Activated CD8-positive, alpha-beta T cell treated with anti-CD3 and anti-CD28 coated beads, Interleukin-2, amount 10 ng/mL, durations not matched to agents 7 days and 5 days (primary cell): ENCODE results near the gene SDCCAG8. TPM values are rescaled to one million over a fixed set of nuclear protein-coding genes. Genes with fewer than 3 reads are reported as not detected.
A peak's percentile ranks its signal among the peaks of the same experiment; 100 is the strongest.

Experiments used
- ATAC-seq: fragments of 150-1000 bp; cut with Tn5 transposase; one replicate; pipeline ENCODE4 v1.10.0; 2021; ENCODE audit warnings: moderate library complexity
- CTCF ChIA-PET: fragments of 350-600 bp; sonication (Branson Sonifier 250); formaldehyde crosslinking; loops from one replicate; lab custom pipeline; 2021; ENCODE audit warnings: antibody characterized with exemption; lab: Charles Lee
- POLR2A ChIA-PET: fragments of 350-600 bp; sonication (Branson Sonifier 250); formaldehyde crosslinking; loops from one replicate; lab custom pipeline; 2021; ENCODE audit warnings: antibody characterized with exemption; lab: Charles Lee
- DNase-seq: peaks from one replicate; pipeline ENCODE4 v3.0.0-alpha.2; 2020
- H3K27ac Mint-ChIP-seq: one replicate; pipeline ENCODE4 v1.8.0; 2021; ENCODE audit warnings: mild to moderate bottlenecking, mixed read lengths
- H3K27me3 Mint-ChIP-seq: one replicate; pipeline ENCODE4 v1.8.0; 2021; ENCODE audit warnings: low read depth, mixed read lengths
- H3K36me3 Mint-ChIP-seq: one replicate; pipeline ENCODE4 v1.8.0; 2021; ENCODE audit warnings: low read depth, mixed read lengths
- H3K4me1 Mint-ChIP-seq: one replicate; pipeline ENCODE4 v1.8.0; 2021; ENCODE audit warnings: low read depth, mixed read lengths
- H3K4me3 Mint-ChIP-seq: one replicate; pipeline ENCODE4 v1.8.0; 2021; ENCODE audit warnings: mild to moderate bottlenecking, mixed read lengths
- H3K9me3 Mint-ChIP-seq: one replicate; pipeline ENCODE4 v1.8.0; 2022; ENCODE audit warnings: mixed read lengths; ENCODE audit not compliant: insufficient read depth
- total RNA-seq, 2 experiments: library from RNA; stranded (reverse); gene quantifications; one replicate each; pipeline ENCODE4 v1.2.3, GENCODE V29; 2021

SDCCAG8 gene
- total RNA-seq, 2 experiments from 2014 or later, result 16.6 to 20.0 TPM

DNA sequence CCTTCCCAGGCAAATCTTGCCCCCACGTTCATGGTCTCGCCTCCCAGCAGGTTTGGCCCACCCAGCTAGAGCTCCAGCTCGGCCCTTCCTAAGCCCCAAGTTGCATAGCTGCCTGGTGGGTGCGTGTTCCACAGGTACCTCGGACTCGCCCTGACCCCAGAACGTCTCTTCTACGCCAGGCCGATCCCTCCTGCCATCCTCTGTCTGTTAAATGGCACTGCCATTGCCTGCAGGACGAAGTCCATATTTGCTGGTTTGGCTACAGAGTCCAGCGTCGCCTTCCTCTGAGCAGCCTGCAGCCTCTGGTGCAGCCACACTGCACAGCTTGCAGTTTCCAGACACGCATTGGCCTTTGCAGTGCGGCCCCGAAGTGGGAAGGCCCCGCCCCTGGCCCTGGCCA, 228.1 kb downstream of the SDCCAG8 start:
- Mint-ChIP-seq H3K36me3 (no peaks in the 10 kb centered on the region), H3K27me3 (no peaks in the 10 kb centered on the region), H3K4me1 (peaks cover 26% of the 10 kb centered on the region), H3K9me3 (no peaks in the 10 kb centered on the region), H3K27ac (peak overlapping the region; percentile 55), H3K4me3 (peak overlapping the region; percentile 65)
- ATAC-seq (no peak), DNase-seq (no peak)
- POLR2A ChIA-PET, result no interaction called here
- CTCF ChIA-PET, result no interaction called here

GRCh38 chr1:243487036-243487648, 231.3 kb downstream of the SDCCAG8 start:
- H3K27ac Mint-ChIP-seq, result no peak overlapping the region
- ATAC-seq, result no peak
- peaks cover 14% of the 10 kb centered on the region for H3K4me1 Mint-ChIP-seq
- H3K36me3 Mint-ChIP-seq, result no peaks in the 10 kb centered on the region
- no peak for DNase-seq
- no peaks in the 10 kb centered on the region for H3K9me3 Mint-ChIP-seq
- no peak overlapping the region for H3K4me3 Mint-ChIP-seq
- CTCF ChIA-PET, result no interaction called here
- no peaks in the 10 kb centered on the region for H3K27me3 Mint-ChIP-seq
- POLR2A ChIA-PET, result no interaction called here

- Mint-ChIP-seq H3K27ac (no peak overlapping the region), H3K27me3 (no peaks in the 10 kb centered on the region), H3K4me3 (no peak overlapping the region), H3K36me3 (no peaks in the 10 kb centered on the region), H3K4me1 (peaks cover 8% of the 10 kb centered on the region), H3K9me3 (no peaks in the 10 kb centered on the region)
- DNase-seq (no peak), ATAC-seq (no peak)
- POLR2A ChIA-PET, result no interaction called here
- CTCF ChIA-PET, result no interaction called here
Observed at GRCh38 chr1:243487649-243488227, 231.9 kb downstream of the SDCCAG8 start.

GRCh38 chr1:243488459-243489157, 232.8 kb downstream of the SDCCAG8 start:
- CTCF ChIA-PET, result no interaction called here
- no peaks in the 10 kb centered on the region for H3K9me3 Mint-ChIP-seq
- no peak overlapping the region for H3K4me3 Mint-ChIP-seq
- H3K27ac Mint-ChIP-seq, result no peak overlapping the region
- ATAC-seq (no peak), DNase-seq (no peak)
- peaks cover 4% of the 10 kb centered on the region for H3K4me1 Mint-ChIP-seq
- H3K27me3 Mint-ChIP-seq, result no peaks in the 10 kb centered on the region
- no peaks in the 10 kb centered on the region for H3K36me3 Mint-ChIP-seq
- POLR2A ChIA-PET, result interaction anchor here (0.7 kb wide), 1 partner anchor 332 kb away, joined by 3 read pairs; no protein-coding TSS in a partner anchor

DNA sequence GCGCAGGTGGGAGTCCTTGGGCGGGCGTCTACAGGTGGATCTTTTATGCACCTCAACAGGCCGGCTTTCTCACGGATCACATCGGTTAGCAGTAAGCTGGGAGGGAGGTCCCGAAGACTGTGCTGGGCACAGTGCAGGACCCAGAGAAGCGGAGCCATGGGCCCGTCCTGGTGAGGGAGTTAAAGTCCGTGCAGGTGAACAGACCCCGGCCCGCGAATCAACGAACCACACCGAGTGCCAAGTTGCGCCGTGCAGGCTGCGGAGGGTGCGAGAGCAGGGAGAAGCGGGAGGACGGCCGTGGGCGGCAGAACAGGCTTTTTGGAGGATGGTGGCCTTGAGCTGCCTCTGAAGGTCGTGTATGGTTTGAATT, 233.3 kb downstream of the SDCCAG8 start:
- ChIA-PET CTCF (no interaction called here), POLR2A (no interaction called here)
- DNase-seq (no peak), ATAC-seq (no peak)
- H3K9me3 Mint-ChIP-seq, result no peaks in the 10 kb centered on the region
- H3K36me3 Mint-ChIP-seq, result no peaks in the 10 kb centered on the region
- no peak overlapping the region for H3K4me3 Mint-ChIP-seq
- H3K27ac Mint-ChIP-seq, result no peak overlapping the region
- H3K4me1 Mint-ChIP-seq, result no peaks in the 10 kb centered on the region
- H3K27me3 Mint-ChIP-seq, result no peaks in the 10 kb centered on the region

- no peaks in the 10 kb centered on the region for H3K27me3 Mint-ChIP-seq
- H3K9me3 Mint-ChIP-seq, result no peaks in the 10 kb centered on the region
- ChIA-PET CTCF (no interaction called here), POLR2A (no interaction called here)
- ATAC-seq (no peak), DNase-seq (no peak)
- no peaks in the 10 kb centered on the region for H3K4me1 Mint-ChIP-seq
- no peaks in the 10 kb centered on the region for H3K36me3 Mint-ChIP-seq
- no peak overlapping the region for H3K4me3 Mint-ChIP-seq
- no peak overlapping the region for H3K27ac Mint-ChIP-seq
Observed at GRCh38 chr1:243489681-243490546, 234.1 kb downstream of the SDCCAG8 start.

DNA sequence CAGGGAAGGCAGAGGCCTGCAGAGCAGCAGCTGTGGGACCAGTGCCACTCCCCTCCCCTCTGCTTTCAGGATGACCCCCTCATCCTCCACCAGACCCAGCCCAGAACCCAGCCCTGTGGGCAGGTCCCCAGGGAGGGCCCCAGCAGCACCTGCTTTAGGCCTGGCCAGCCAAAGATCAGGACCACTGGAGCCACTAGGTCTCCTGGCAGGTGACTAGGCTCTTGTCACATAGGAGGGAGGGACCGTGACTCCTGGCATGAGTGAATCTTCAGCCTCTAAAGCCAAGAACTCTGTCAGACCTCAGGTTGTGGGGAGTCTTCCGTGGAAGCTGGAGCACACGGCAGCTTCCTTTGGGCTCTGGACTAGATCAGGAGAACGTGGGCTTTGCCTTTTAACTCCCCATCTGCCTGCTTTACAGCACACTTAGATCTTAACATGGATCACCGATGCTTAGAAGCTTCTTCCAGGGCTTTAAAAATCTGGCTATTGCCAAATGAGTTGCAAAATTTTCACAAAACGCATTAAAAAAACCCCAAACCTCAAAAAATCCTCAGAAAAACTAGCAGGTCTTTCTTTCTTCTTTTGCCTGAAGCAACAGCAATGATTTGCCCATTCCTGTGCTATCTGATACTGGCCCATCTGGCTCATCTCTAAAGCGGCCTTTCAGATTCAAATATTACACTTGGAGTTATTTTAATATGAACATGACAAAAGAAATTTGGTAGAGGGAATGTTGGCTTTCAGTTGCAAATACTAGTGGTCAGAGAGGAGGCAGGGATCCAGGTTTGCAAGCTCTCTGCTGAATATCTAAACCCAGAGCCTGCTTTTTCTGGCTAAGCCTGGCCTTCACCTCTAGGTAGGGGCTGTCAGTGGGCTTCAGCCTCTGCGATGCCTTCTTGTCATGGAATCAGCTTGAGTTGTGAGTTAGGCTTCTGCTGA, 235.2 kb downstream of the SDCCAG8 start:
- Mint-ChIP-seq H3K36me3 (no peaks in the 10 kb centered on the region), H3K4me3 (no peak overlapping the region)

DNA sequence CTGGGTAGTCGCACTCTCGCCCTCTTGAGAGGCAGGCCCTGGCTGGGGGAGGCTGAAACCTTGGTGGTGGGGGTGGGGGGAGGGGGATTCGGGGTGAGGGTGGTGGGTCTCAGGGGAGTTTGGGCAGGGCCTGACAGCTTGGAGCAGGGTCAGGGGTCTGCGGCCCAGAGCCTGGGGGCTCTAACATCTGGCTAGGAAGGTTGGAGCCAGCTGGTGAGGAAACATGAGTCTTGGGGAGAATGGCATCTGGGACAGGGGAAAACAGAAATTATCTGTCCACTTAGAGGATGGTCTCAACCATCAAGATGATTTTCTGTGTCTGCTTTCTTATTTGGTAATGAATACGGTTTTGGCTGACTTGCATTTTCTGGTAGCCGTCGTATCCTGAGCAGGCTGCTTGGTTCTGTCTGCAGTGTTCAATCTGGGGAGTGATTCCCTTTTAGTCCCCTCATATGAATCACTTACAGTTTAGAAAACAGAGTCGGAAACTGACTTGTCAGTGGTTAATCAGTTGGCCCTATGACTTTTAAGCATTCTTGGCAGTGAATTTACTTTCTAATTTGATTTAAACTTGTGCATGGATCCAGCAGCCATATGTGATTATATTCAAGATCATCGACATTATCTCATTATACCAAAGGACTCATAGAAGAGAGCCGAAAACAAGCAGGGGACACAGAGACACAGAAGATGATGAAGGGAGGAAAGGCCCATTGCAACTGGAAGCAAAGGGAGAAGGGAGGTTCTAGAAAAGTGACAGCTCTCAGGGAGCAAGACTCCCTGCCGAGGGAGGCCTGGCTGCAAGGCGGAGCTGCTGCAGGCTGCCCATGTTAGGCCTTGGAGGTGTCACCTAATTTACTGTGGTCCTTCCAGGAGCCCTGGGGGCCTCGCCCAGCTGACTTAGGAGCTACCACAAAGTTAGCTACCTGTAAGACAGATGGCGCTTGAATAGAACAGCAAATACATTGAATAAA, 237.6 kb downstream of the SDCCAG8 start:
- no peak overlapping the region for H3K27ac Mint-ChIP-seq
- no peak for ATAC-seq

More for the DNA sequence above, 235.2 kb downstream of the SDCCAG8 start:
- ATAC-seq, result no peak
- no peaks in the 10 kb centered on the region for H3K4me1 Mint-ChIP-seq
- CTCF ChIA-PET, result no interaction called here
- DNase-seq, result no peak
- H3K9me3 Mint-ChIP-seq, result no peaks in the 10 kb centered on the region
- POLR2A ChIA-PET, result no interaction called here
- H3K27me3 Mint-ChIP-seq, result no peaks in the 10 kb centered on the region
- no peak overlapping the region for H3K27ac Mint-ChIP-seq

DNA sequence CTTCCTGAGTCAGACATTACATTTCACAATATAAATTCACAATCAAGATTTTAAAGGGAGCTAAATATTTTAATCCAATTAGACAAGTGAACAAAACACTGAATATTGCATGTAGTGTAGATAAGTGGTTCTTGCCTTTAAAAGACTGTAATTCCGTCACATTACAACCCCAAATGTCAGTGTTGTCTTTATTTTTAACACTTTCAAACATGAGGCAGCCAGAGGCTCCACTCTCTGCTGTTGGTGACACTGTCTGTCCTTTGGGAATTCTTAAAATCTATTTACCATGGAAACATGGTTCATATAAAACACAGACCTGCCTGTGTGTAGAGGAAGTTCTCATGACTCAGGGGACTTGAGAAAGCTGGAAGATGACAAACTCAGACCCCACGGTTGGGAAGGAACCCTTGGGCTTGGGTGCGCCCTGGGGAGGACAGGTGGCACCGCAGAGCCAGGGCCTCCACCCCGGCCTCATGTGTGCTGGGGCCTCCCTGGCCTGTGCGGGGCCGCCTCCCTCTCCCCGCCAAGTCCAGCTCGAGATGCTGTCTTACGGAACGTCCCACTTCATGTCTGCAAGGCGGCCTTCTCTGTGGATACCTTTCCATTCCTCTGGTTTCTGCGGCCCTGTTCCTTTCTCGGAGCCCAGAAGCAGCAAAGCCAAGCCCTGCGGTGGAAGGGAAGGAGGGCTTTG, 239.0 kb downstream of the SDCCAG8 start:
- Mint-ChIP-seq H3K4me1 (peaks cover 2% of the 10 kb centered on the region), H3K27ac (no peak overlapping the region), H3K27me3 (no peaks in the 10 kb centered on the region), H3K9me3 (no peaks in the 10 kb centered on the region), H3K4me3 (no peak overlapping the region), H3K36me3 (no peaks in the 10 kb centered on the region)
- DNase-seq (no peak), ATAC-seq (no peak)
- CTCF ChIA-PET, result interaction anchor here (0.9 kb wide), 1 partner anchor 218 kb away, joined by 3 read pairs; no protein-coding TSS in a partner anchor
- POLR2A ChIA-PET, result no interaction called here

More for the DNA sequence above, 237.6 kb downstream of the SDCCAG8 start:
- H3K9me3 Mint-ChIP-seq, result no peaks in the 10 kb centered on the region
- CTCF ChIA-PET, result interaction anchor here (0.9 kb wide), 1 partner anchor 219 kb away, joined by 3 read pairs; no protein-coding TSS in a partner anchor
- H3K27me3 Mint-ChIP-seq, result no peaks in the 10 kb centered on the region
- peak; percentile 4 for DNase-seq
- POLR2A ChIA-PET, result no interaction called here
- H3K36me3 Mint-ChIP-seq, result no peaks in the 10 kb centered on the region
- no peak overlapping the region for H3K4me3 Mint-ChIP-seq
- peaks cover 2% of the 10 kb centered on the region for H3K4me1 Mint-ChIP-seq
